Measurements from ENCODE around the gene DDC. TPM values are rescaled to one million over a fixed set of nuclear protein-coding genes. Genes with fewer than 3 reads are reported as not detected.

The DDC gene
- total and polyA plus RNA-seq, 9 donors: 0.24 to 3.3 (median 0.72) TPM

DNA sequence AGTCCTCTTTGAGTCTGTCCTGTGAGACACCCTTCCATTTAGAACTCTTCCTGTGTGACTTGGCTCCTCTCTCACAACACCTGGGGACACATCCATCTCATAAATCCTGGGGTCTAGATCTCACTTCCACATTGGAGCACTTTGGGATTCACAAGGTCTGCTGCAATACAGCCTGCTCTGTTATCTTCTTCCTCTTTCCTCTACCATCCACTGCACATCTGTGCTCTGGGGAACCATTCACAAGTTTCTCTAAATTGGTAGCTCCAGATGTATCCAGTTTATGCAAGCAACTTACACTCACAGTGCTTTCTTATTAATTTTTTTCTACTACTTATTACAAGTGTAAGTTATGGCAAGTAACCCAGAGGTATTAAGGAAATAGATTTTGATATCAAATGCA is 109.5 kb downstream of the DDC start:
- no peaks in the 10 kb centered on the region for H3K36me3 ChIP-seq
- no peak overlapping the region for H3K4me3 ChIP-seq
- no peaks in the 10 kb centered on the region for H3K9me3 ChIP-seq
- H3K27me3 ChIP-seq: no peaks in the 10 kb centered on the region
- TF ChIP-seq POLR2A (IDR thresholded peaks at IDR 0.05) (no peak), EP300 (IDR thresholded peaks at IDR 0.05) (no peak)
- TF ChIP-seq, protein P1, sequence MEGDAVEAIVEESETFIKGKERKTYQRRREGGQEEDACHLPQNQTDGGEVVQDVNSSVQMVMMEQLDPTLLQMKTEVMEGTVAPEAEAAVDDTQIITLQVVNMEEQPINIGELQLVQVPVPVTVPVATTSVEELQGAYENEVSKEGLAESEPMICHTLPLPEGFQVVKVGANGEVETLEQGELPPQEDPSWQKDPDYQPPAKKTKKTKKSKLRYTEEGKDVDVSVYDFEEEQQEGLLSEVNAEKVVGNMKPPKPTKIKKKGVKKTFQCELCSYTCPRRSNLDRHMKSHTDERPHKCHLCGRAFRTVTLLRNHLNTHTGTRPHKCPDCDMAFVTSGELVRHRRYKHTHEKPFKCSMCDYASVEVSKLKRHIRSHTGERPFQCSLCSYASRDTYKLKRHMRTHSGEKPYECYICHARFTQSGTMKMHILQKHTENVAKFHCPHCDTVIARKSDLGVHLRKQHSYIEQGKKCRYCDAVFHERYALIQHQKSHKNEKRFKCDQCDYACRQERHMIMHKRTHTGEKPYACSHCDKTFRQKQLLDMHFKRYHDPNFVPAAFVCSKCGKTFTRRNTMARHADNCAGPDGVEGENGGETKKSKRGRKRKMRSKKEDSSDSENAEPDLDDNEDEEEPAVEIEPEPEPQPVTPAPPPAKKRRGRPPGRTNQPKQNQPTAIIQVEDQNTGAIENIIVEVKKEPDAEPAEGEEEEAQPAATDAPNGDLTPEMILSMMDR (IDR thresholded peaks at IDR 0.05): no peak
- no peaks in the 10 kb centered on the region for H3K4me1 ChIP-seq (ENCODE audit: insufficient read depth)
- no peak for DNase-seq
- no peak overlapping the region for H3K27ac ChIP-seq
- intact Hi-C loops (cut with DNase I): no loop called here

DNA sequence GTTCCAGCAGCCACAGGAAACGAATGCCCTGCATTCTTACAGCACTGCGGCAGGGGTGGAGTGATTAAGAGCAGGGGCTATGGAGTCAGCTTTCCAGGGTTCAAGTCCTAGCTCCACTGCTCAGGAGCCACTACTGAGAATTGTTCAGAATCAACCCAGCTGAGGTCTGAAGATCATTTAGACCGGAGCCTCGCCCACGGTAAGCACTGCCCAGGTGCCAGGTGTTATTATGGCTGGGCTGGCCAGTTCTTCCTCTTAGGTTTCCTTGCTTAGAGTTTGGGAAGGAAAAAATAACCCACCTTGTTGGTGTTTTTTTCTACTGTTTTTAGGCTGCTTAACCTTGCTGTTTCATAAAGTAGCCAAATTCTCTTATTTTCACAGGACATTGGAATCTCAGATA is 110.2 kb downstream of the DDC start:
- no peaks in the 10 kb centered on the region for H3K27me3 ChIP-seq
- WGBS, 3 donors: 66 to 73% (median 72%) methylated on average over 5 of the region's 5 CpGs

DNA sequence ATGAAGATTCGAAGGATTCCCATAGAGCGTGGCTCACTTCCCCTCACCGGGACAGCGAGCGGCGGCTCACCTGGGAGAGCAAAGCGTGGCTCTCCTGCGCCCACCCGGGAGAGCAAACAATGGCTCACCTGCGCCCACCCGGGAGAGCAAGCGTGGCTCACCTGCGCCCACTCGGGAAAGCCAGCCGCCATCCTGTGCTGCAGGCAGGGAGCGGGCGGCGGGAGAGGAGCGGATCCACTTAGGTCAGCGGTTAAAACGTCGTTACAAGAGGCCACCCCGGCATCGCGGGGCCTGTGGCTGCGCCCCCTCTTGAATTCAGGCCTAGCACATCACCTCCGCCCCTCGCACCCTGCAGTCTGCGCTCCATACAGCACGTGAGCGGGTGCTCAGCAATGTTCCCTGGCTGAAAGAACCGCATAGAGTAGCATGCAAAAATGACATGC is 114.6 kb downstream of the DDC start:
- H3K27ac ChIP-seq: peak overlapping the region; percentile 28 to 33
- 16 to 28% (median 27%) methylated on average over 32 of the region's 32 CpGs for whole genome bisulfite sequencing, 3 donors

More for the DNA sequence above, 110.2 kb downstream of the DDC start:
- TF ChIP-seq EP300 (IDR thresholded peaks at IDR 0.05): no peak
- TF ChIP-seq, protein P1 (IDR thresholded peaks at IDR 0.05): no peak
- no peak for TF ChIP-seq POLR2A (IDR thresholded peaks at IDR 0.05)
- no peak for DNase-seq
- Histone ChIP-seq H3K36me3 (no peaks in the 10 kb centered on the region), H3K9me3 (no peaks in the 10 kb centered on the region), H3K4me3 (no peak overlapping the region), H3K27ac (no peak overlapping the region), H3K4me1 (ENCODE audit: insufficient read depth) (no peaks in the 10 kb centered on the region)
- intact Hi-C loops (cut with DNase I): no loop called here

DNA sequence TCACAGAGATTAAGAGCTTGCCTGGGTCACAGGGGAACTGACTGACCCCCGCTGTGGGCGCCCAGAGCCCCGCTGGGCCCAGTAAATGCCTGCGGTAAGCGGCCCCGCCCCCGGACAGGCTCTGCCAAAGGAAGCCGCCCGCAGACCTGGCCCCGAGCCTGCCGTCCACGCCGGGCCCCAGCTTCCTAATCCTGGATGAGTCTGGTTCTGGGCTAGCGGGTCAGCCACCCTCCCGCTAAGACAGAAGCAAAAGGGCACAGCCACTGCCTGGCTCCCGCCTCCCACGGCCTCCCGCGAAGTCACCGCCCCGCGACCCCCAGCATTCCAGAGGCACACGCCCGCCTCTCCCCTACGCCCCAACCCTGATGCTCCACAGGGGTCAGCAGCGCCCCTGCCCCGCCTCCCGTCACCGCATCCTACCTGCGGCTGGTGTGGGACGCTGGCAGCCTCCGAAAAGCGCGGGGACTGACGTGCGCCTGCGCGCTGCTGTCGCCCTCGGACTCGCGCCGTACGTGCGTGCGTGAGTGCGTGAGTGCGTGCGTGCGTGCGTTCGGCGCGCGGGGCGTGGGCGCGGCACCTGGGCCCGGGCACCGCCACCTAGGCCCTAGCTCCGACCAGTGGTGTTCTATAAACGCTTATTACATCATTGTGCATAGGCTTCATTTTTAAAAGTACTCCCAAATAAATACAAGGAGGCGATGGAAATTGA is 115.2 kb downstream of the DDC start, which contains the start of gene FIGNL1:
FIGNL1 (minus strand) TSS at position 470 of the 709 bp plus-strand sequence. CDS start 3,063 bp downstream, outside the sequence.
- Histone ChIP-seq H3K4me3 (peak within 1 kb of the TSS; percentile 52), H3K27me3 (no peaks in the 10 kb centered on the region), H3K27ac (peak within 1 kb of the TSS; percentile 37 to 68), H3K36me3 (no peaks in the 10 kb centered on the region), H3K4me1 (ENCODE audit: insufficient read depth) (peaks cover 2% of the 10 kb centered on the region), H3K9me3 (no peaks in the 10 kb centered on the region)
- intact Hi-C loops (cut with DNase I): no loop called here
- WGBS, 3 donors: 0 to 1% (median 0%) methylated on average over 57 to 63 of the region's 63 CpGs
- TF ChIP-seq, protein P1 (IDR thresholded peaks at IDR 0.05): no peak
- TF ChIP-seq EP300 (IDR thresholded peaks at IDR 0.05) (no peak), POLR2A (IDR thresholded peaks at IDR 0.05) (no peak)
- peak; percentile 55 to 88 (median 76) for DNase-seq

More for the DNA sequence above, 114.6 kb downstream of the DDC start:
- Histone ChIP-seq H3K27me3 (no peaks in the 10 kb centered on the region), H3K4me3 (peak overlapping the region; percentile 52), H3K36me3 (no peaks in the 10 kb centered on the region), H3K4me1 (ENCODE audit: insufficient read depth) (peaks cover 2% of the 10 kb centered on the region), H3K9me3 (no peaks in the 10 kb centered on the region)
- peak in 3 of 5 donors; percentile 31 to 53 (median 45) for DNase-seq
- intact Hi-C loops (cut with DNase I): no loop called here
- TF ChIP-seq EP300 (IDR thresholded peaks at IDR 0.05) (no peak), POLR2A (IDR thresholded peaks at IDR 0.05) (no peak)
- TF ChIP-seq, protein P1 (IDR thresholded peaks at IDR 0.05): no peak

Measured in ovary (tissue), 9 donors.